ENCODE measurements around the gene FPR1.

Gene FPR1

GRCh38 chr19:51737389-51737788, 14.3 kb downstream of the FPR1 start:
- no peak for DNase-seq (ENCODE audit: low spot score)

GRCh38 chr19:51735759-51736449, 15.8 kb downstream of the FPR1 start:
- no peak for DNase-seq (ENCODE audit: low spot score)

- DNase-seq (ENCODE audit: low spot score) = no peak
Observed at GRCh38 chr19:51733742-51734522, 17.7 kb downstream of the FPR1 start.

GRCh38 chr19:51729781-51730180, 21.9 kb downstream of the FPR1 start:
- DNase-seq (ENCODE audit: low spot score) = no peak

- peak; percentile 59 for DNase-seq (ENCODE audit: low spot score)
Observed at GRCh38 chr19:51727349-51727880, 24.3 kb downstream of the FPR1 start.

GRCh38 chr19:51726049-51726448, 25.6 kb downstream of the FPR1 start:
- DNase-seq (ENCODE audit: low spot score) = peak; percentile 65

- DNase-seq (ENCODE audit: low spot score) = no peak
Observed at GRCh38 chr19:51724543-51724942, 27.1 kb downstream of the FPR1 start.

- no peak for DNase-seq (ENCODE audit: low spot score)
Observed at GRCh38 chr19:51722492-51722891, 29.2 kb downstream of the FPR1 start.

GRCh38 chr19:51721905-51722304, 29.8 kb downstream of the FPR1 start:
- no peak for DNase-seq (ENCODE audit: low spot score)

- no peak for DNase-seq (ENCODE audit: low spot score)
Observed at GRCh38 chr19:51719251-51719988, 32.3 kb downstream of the FPR1 start.

GRCh38 chr19:51716925-51717324, 34.8 kb downstream of the FPR1 start:
- no peak for DNase-seq (ENCODE audit: low spot score)

- DNase-seq (ENCODE audit: low spot score) = no peak
Observed at GRCh38 chr19:51715850-51716249, 35.8 kb downstream of the FPR1 start.

- no peak for DNase-seq (ENCODE audit: low spot score)
Observed at GRCh38 chr19:51714848-51715247, 36.8 kb downstream of the FPR1 start.

GRCh38 chr19:51713319-51714285, 38.1 kb downstream of the FPR1 start:
- DNase-seq (ENCODE audit: low spot score) = no peak

GRCh38 chr19:51712461-51713081, 39.1 kb downstream of the FPR1 start:
- no peak for DNase-seq (ENCODE audit: low spot score)

GRCh38 chr19:51711702-51712101, 40.0 kb downstream of the FPR1 start:
- no peak for DNase-seq (ENCODE audit: low spot score)

GRCh38 chr19:51710163-51710562, 41.5 kb downstream of the FPR1 start:
- peak; percentile 40 for DNase-seq (ENCODE audit: low spot score)

GRCh38 chr19:51709575-51709974, 42.1 kb downstream of the FPR1 start:
- no peak for DNase-seq (ENCODE audit: low spot score)

GRCh38 chr19:51708811-51709210, 42.9 kb downstream of the FPR1 start:
- DNase-seq (ENCODE audit: low spot score) = no peak

- DNase-seq (ENCODE audit: low spot score) = no peak
Observed at GRCh38 chr19:51706885-51707284, 44.8 kb downstream of the FPR1 start.

- no peak for DNase-seq (ENCODE audit: low spot score)
Observed at GRCh38 chr19:51706296-51706695, 45.4 kb downstream of the FPR1 start.
